Testis (tissue), 2 donors: ENCODE data around the gene TIAM2.

ENCODE experiments used
- POLR2A ChIP-seq: fragments of 450-650 bp; IDR thresholded peaks from one replicate; pipeline ENCODE4 v1.6.1; 2017; ENCODE audit warnings: antibody characterized with exemption, mild to moderate bottlenecking, moderate library complexity
- TF ChIP-seq, protein P1 (sequence below), 3 experiments: fragments of 450-650 bp in 2 of 3; fragments of 200-600 bp in 1 of 3; sonication (generic) in 1 of 3; IDR thresholded peaks; one replicate each; pipeline ENCODE4 v1.5.1; 2016 to 2019; ENCODE audit warnings: antibody characterized with exemption in 3 of 3, mild to moderate bottlenecking in 2 of 3, moderate library complexity in 1 of 3

DNA sequence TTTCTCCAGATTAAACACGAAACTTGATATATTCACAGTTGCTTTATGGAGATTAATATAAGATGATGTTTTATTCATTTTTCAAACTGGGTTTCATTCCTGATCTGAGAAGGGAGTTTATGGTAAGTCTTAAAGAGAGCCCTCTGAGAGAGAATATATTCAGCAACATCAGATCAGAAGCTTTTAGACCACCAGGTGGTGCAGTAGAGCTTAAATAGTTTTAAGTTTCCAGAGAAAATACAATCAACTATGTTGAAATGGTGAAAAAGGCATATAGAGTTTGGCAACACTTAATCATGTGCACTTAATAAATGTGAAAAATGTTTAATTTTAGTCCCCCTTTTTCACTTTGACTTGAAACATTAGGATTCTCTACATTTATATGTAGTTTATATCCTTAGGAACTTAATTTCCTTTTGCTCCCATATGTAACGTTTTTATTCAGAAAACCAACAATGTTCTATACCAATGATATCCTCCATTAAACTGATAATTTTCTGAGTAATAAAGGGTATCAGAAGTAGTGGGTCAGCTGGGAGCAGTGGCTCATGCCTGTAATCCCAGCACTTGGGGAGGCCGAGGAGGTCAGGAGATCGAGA lies 182.3 kb downstream of the TIAM2 start:
- TF ChIP-seq, protein P1, sequence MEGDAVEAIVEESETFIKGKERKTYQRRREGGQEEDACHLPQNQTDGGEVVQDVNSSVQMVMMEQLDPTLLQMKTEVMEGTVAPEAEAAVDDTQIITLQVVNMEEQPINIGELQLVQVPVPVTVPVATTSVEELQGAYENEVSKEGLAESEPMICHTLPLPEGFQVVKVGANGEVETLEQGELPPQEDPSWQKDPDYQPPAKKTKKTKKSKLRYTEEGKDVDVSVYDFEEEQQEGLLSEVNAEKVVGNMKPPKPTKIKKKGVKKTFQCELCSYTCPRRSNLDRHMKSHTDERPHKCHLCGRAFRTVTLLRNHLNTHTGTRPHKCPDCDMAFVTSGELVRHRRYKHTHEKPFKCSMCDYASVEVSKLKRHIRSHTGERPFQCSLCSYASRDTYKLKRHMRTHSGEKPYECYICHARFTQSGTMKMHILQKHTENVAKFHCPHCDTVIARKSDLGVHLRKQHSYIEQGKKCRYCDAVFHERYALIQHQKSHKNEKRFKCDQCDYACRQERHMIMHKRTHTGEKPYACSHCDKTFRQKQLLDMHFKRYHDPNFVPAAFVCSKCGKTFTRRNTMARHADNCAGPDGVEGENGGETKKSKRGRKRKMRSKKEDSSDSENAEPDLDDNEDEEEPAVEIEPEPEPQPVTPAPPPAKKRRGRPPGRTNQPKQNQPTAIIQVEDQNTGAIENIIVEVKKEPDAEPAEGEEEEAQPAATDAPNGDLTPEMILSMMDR (IDR thresholded peaks at IDR 0.05) = peak; percentile 51 to 70 (median 64)
- no peak for TF ChIP-seq POLR2A
